GM18858 (cell line): ENCODE data around the gene OR5H14.
"Not testable (repeated sequence)": the region's sequence is repeated elsewhere in the genome, so short reads cannot be mapped to it uniquely, and the experiment has no call there.

ENCODE experiments used
- ATAC-seq: cut with Tn5 transposase; IDR thresholded peaks from one replicate; pipeline ENCODE4 v1.9.1; 2021; ENCODE audit not compliant: unreplicated experiment

Gene OR5H14

DNA sequence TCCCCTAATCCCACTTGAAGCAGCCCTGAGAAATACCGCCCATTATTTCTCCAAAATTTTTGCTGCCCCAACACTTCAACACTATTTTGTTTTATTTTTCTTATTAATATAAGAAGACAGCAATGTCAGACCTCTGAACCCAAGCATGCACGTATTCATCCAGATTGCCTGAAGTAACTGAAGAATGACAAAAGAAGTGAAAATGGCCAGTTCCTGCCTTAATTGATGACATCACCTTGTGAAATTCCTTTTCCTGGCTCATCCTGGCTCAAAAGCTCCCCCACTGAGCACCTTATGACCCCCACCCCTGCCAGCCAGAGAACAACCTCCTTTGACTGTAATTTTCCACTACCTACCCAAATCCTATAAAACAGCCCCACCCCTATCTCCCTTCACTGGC is 49.0 kb downstream of the OR5H14 start:
- ATAC-seq = not testable (repeated sequence)

DNA sequence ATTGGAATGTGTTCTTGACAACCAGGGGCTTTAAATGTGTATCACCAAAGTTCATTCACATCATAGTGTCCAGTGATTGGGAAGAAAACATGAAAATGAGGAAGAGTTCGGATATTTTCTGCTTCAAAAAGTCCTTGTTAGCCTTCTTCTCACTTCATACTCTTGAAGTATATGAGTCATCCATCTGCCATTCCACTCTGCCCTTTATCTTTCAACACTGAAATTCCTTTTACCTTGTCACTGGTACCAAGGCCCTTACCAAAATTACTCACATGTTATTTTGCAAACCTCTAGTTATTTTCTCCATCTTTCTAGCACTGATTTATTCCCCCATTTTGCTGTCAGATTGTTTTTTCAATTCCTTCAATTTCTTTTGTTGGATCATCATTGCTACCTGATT is 51.7 kb downstream of the OR5H14 start:
- ATAC-seq = no peak
